K562 (cell line): ENCODE data around the gene PLTP. TPM values are rescaled to one million over a fixed set of nuclear protein-coding genes. Genes with fewer than 3 reads are reported as not detected.

Experiments
- COPS2 ChIP-seq: fragments of 450-650 bp; conservative IDR thresholded peaks from 2 replicates; pipeline ENCODE4 v1.6.1; 2016; ENCODE audit warnings: mild to moderate bottlenecking, moderate library complexity
- CUX1 ChIP-seq: fragments of 200-800 bp; sonication (Bioruptor generic); IDR thresholded peaks from 2 replicates; pipeline ENCODE4 v1.6.1; 2016; ENCODE audit warnings: missing genetic modification characterization, missing compliant biosample characterization
- ZBTB17 ChIP-seq: fragments of 450-650 bp; formaldehyde crosslinking; IDR thresholded peaks from 2 replicates; pipeline ENCODE4 v1.4.0; 2020; ENCODE audit warnings: mild to moderate bottlenecking
- ZNF407 ChIP-seq: fragments of 450-650 bp; IDR thresholded peaks from 2 replicates; pipeline ENCODE4 v1.6.1; 2016; ENCODE audit warnings: low read depth
- ZNF589 ChIP-seq: fragments of 200-800 bp; sonication (Bioruptor generic); IDR thresholded peaks from 2 replicates; pipeline ENCODE4 v1.6.1; 2016; ENCODE audit warnings: low read depth, missing genetic modification characterization, missing compliant biosample characterization
- polyA plus RNA-seq, 8 experiments: library from polyadenylated mRNA; depleted of rRNA in 4 of 8; stranded (reverse) in 5 of 8; unstranded in 3 of 8; fragments of >200 nt; fragmentation: Nextera tagmentation in 2 of 8; fragmentation: Illumina TruSeq in 1 of 8; extraction: Ambion mirVana in 2 of 8; extraction: Trizol in 1 of 8; gene quantifications; 2 replicates each; pipeline versions ENCODE4 v1.2.1 to v1.2.3, GENCODE V29; 2011 to 2014; ENCODE audit warnings: inconsistent platforms in 1 of 8, missing spikeins in 1 of 8
- total RNA-seq, 7 experiments: library from RNA; depleted of rRNA in 6 of 7; stranded (reverse); fragments of >200 nt in 6 of 7; fragmentation: Illumina TruSeq in 2 of 7; extraction: Trizol in 2 of 7; gene quantifications; 2 replicates each; pipeline versions ENCODE4 v1.2.1 to v1.2.3, GENCODE V29; 2011 to 2021; ENCODE audit warnings: low replicate concordance in 1 of 7

Gene PLTP
- total and polyA plus RNA-seq, 9 of the 15 experiments (the other 6 are each of a cell fraction or from before 2014, with no cell fraction given) = 2.8 to 29.3 (median 17.6) TPM

DNA sequence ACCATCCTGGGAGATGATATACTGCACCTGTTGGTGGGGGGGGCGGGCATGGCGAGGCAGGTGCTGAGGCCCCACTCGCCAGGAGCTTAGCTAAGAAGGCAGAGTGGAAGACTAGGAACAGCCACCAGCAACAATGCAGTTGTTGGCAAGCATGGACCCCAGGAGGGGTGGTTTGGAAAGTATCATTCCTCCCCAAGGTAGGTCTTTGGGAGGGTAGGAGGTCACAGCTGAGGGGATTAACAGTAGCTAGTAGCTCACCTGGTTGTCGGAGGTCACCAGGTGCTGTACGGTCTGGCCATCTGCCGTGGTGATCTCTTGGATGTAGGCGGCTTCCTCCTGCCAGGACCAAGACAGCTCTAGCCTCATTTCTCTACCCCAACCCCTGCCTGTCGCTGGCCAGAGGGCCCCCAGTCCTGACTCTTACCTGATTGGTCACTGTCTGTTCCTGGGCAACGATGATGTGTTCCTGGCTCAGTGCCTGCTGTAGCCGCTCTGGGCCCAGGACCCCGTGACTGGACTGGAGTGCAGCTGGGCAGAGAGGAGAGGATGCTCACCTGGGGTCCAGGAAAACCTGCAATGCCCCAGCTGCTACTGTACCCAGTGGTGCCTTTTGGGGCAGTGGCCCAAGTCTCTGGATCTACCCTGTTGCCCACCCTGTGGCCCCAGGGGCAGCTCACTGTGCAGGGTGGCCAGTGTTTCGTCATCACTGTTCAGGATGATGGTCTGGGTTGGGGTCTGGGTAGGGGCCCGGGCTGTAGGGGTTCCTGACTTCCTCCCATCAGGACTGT lies 37.8 kb upstream of the PLTP start (continued):
- TF ChIP-seq CUX1 (CRISPR knock-in tag) (no peak), ZNF407 (no peak), COPS2 (no peak), ZNF589 (CRISPR knock-in tag) (no peak), ZBTB17 (CRISPR knock-in tag) (no peak)
